RWPE1 (cell line): Measurements from ENCODE around the gene SPTLC2.
A peak's percentile ranks its signal among the peaks of the same experiment; 100 is the strongest.

Source experiments
- CTCF ChIA-PET: fragments of 350-600 bp; sonication (Branson Sonifier 250); formaldehyde crosslinking; extraction: SDS; loops from one replicate; lab custom pipeline; 2021; lab: Yijun Ruan, JAX
- POLR2A ChIA-PET: fragments of 400-600 bp; formaldehyde crosslinking; extraction: SDS; loops from one replicate; lab custom pipeline; 2020; ENCODE audit warnings: antibody characterized with exemption; ENCODE audit not compliant: low non-redundant PET; lab: Yijun Ruan, JAX
- DNase-seq: peaks from one replicate; pipeline ENCODE4 v3.0.0; 2012; ENCODE audit warnings: low spot score
- H3K27ac ChIP-seq: fragments of 450-650 bp; 2 replicates; pipeline ENCODE4 v1.5.1; 2017
- CTCF ChIP-seq: fragments of 450-650 bp; conservative IDR thresholded peaks from 2 replicates; pipeline ENCODE4 v1.5.1; 2017; ENCODE audit warnings: low read depth, mild to moderate bottlenecking

Gene SPTLC2

GRCh38 chr14:77459072-77459723 lies 157.2 kb downstream of the SPTLC2 start:
- ChIA-PET CTCF (interaction anchor here (0.6 to 1.2 kb wide), 4 partner anchors 18 to 850 kb away, joined by 3 to 5 read pairs (median 4); no protein-coding TSS in a partner anchor), POLR2A (no interaction called here)
- TF ChIP-seq CTCF, result peak; percentile 68
- peak; percentile 48 for DNase-seq
- H3K27ac ChIP-seq, result no peak overlapping the region

DNA sequence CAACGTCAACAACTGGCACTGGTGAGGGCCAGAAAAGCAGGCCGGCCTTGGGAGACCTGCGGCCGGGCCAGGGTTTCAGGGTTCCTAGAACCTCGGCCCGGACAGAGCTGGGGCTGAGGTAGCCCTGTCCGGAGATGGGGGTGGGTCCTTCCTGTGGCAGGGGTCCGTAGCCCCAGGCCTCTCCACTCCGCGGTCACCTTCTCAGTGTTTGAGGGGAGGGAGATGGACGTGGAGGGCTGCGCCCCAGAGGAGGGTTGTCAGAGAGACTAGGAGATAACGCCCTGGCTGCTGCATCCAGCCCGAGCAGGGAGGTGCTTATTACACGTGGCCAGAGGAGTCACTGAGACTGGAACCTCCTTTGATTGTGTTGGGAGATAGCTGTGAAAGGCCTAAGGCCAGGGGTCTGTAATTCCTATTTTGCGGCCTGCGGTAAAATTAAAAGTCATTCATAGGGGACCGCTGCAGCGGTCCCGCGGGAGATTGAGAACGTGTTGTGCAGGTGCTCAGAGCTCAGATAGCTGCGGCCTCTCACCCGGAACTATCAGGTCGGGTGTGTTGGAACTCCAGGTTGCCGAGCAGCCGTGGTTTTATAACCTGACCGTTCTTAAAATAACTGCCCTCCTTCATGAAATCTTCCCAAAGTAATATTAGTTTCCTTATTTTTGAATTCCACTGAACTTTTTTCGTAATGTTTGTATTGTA lies 158.0 kb downstream of the SPTLC2 start:
- TF ChIP-seq CTCF, result no peak
- ChIA-PET CTCF (interaction anchor here (0.7 to 1.2 kb wide), 2 partner anchors 19 to 43 kb away, joined by 3 to 5 read pairs; no protein-coding TSS in a partner anchor), POLR2A (no interaction called here)
- H3K27ac ChIP-seq, result peak overlapping the region; percentile 92
- peak; percentile 22 for DNase-seq

- DNase-seq, result peak; percentile 93
- no peak for TF ChIP-seq CTCF
- CTCF ChIA-PET, result interaction anchor here (0.8 to 1.2 kb wide), 3 partner anchors 20 to 40 kb away, joined by 3 to 5 read pairs (median 3); no protein-coding TSS in a partner anchor
- H3K27ac ChIP-seq, result peak within 1 kb of the TSS; percentile 92
- POLR2A ChIA-PET, result no interaction called here
These were observed 158.8 kb downstream of the SPTLC2 start, which contains the start of the genes AHSA1 and VIPAS39 for GRCh38 chr14:77457522-77458248. AHSA1 (plus strand) TSS chr14:77458093; CDS start chr14:77458190, 97 bp downstream. VIPAS39 (minus strand) TSS chr14:77457601; CDS start chr14:77454102, 3,499 bp downstream.

- DNase-seq, result peak; percentile 16
- ChIA-PET CTCF (interaction anchor here (0.8 to 0.9 kb wide), 2 partner anchors 20 to 41 kb away, joined by 3 read pairs; no protein-coding TSS in a partner anchor), POLR2A (no interaction called here)
- no peak for TF ChIP-seq CTCF
- H3K27ac ChIP-seq, result peak overlapping the region; percentile 92
These were observed 159.3 kb downstream of the SPTLC2 start for GRCh38 chr14:77457115-77457521.
